GM18951 (cell line): ENCODE data around the gene LY86.

Experiments used
- POLR2A ChIP-seq: IDR thresholded peaks from 4 replicates; pipeline ENCODE4 v1.6.1; 2011; ENCODE audit warnings: mild to moderate bottlenecking; ENCODE audit not compliant: insufficient read length, insufficient read depth; ENCODE audit errors: extremely low read depth
- in situ Hi-C: fragments of 300-500 bp; cut with MboI; formaldehyde crosslinking; loops from one replicate; pipeline ENCODE4 v1.12.0; 2022; ENCODE audit warnings: low sequenced_read_pairs, mixed read lengths, inconsistent platforms; ENCODE audit not compliant: unreplicated experiment

Gene LY86

GRCh38 chr6:6588064-6588923, at the start of gene LY86:
Gene LY86 (plus strand): TSS chr6:6588720. CDS start chr6:6588735, 15 bp downstream.
- in situ Hi-C loops: no loop called here
- TF ChIP-seq POLR2A: peak; percentile 52

GRCh38 chr6:6539036-6539435, 49.5 kb upstream of the LY86 start:
- in situ Hi-C loops: loop anchor here (25.0 kb wide), 1 partner anchor 1077 kb away; no protein-coding TSS in a partner anchor
- TF ChIP-seq POLR2A: no peak

GRCh38 chr6:6542357-6542756, 46.2 kb upstream of the LY86 start:
- no peak for TF ChIP-seq POLR2A
- in situ Hi-C loops: loop anchor here (10.0 to 25.0 kb wide), 2 partner anchors 218 to 1080 kb away; partner anchors contain the start of gene F13A1

GRCh38 chr6:6543181-6543879, 45.2 kb upstream of the LY86 start:
- TF ChIP-seq POLR2A: no peak
- in situ Hi-C loops: loop anchor here (10.0 to 25.0 kb wide), 2 partner anchors 219 to 1081 kb away; partner anchors contain the start of gene F13A1

- TF ChIP-seq POLR2A: no peak
- in situ Hi-C loops: loop anchor here (10.0 to 25.0 kb wide), 2 partner anchors 221 to 1083 kb away; partner anchors contain the start of gene F13A1
These were observed 42.8 kb upstream of the LY86 start for GRCh38 chr6:6545616-6546317.

- in situ Hi-C loops: loop anchor here (10.0 to 25.0 kb wide), 2 partner anchors 222 to 1084 kb away; partner anchors contain the start of gene F13A1
- TF ChIP-seq POLR2A: no peak
These were observed 42.0 kb upstream of the LY86 start for GRCh38 chr6:6546318-6547109.

- in situ Hi-C loops: loop anchor here (10.0 to 25.0 kb wide), 2 partner anchors 222 to 1085 kb away; partner anchors contain the start of gene F13A1
- no peak for TF ChIP-seq POLR2A
These were observed 41.2 kb upstream of the LY86 start for GRCh38 chr6:6547110-6547879.

- in situ Hi-C loops: loop anchor here (10.0 kb wide), 1 partner anchor 501 kb away; no protein-coding TSS in a partner anchor
- no peak for TF ChIP-seq POLR2A
These were observed 32.3 kb upstream of the LY86 start for GRCh38 chr6:6556161-6556737.

GRCh38 chr6:6556738-6557503, 31.6 kb upstream of the LY86 start:
- in situ Hi-C loops: loop anchor here (10.0 kb wide), 1 partner anchor 502 kb away; no protein-coding TSS in a partner anchor
- TF ChIP-seq POLR2A: no peak

- no peak for TF ChIP-seq POLR2A
- in situ Hi-C loops: loop anchor here (10.0 kb wide), 1 partner anchor 503 kb away; no protein-coding TSS in a partner anchor
These were observed 31.0 kb upstream of the LY86 start for GRCh38 chr6:6557504-6557839.
